Right lobe of liver (tissue), 6 donors: Measurements from ENCODE around the gene RHEB. TPM values are rescaled to one million over a fixed set of nuclear protein-coding genes. Genes with fewer than 3 reads are reported as not detected.
"Not testable (repeated sequence)": the region's sequence is repeated elsewhere in the genome, so short reads cannot be mapped to it uniquely, and the experiment has no call there.

Experiments
- ATAC-seq, 4 donors: fragments of 200-7000 bp; cut with Tn5 transposase; one replicate each; pipeline ENCODE4 v1.9.1; 2020; ENCODE audit warnings: mild to moderate bottlenecking in 4 of 4, moderate library complexity in 4 of 4
- DNase-seq, 3 donors: peaks; one replicate each; pipeline ENCODE4 v3.0.0-alpha.2; 2020
- H3K27ac ChIP-seq, 3 donors: fragments of 200-600 bp; one replicate each; pipeline ENCODE4 v1.8.0; 2022
- H3K27me3 ChIP-seq, 2 donors: fragments of 200-600 bp; one replicate each; pipeline ENCODE4 v1.8.0; 2022
- H3K36me3 ChIP-seq, 4 donors: fragments of 200-600 bp; sonication (generic) in 1 of 4; one replicate each; pipeline versions ENCODE4 v1.5.1 to v1.8.0; 2017 to 2022; ENCODE audit warnings: control low read depth in 1 of 4
- H3K4me1 ChIP-seq, 4 donors: fragments of 200-600 bp; sonication (generic) in 1 of 4; one replicate each; pipeline versions ENCODE4 v1.5.1 to v1.8.0; 2017 to 2022; ENCODE audit warnings: control low read depth in 1 of 4
- H3K4me3 ChIP-seq, 3 donors: fragments of 200-600 bp; one replicate each; pipeline ENCODE4 v1.8.0; 2022
- H3K9me3 ChIP-seq, 4 donors: fragments of 200-600 bp; sonication (generic) in 1 of 4; one replicate each; pipeline versions ENCODE4 v1.5.1 to v1.8.0; 2017 to 2022; ENCODE audit warnings: control low read depth in 1 of 4
- CTCF ChIP-seq, 4 donors: fragments of 200-600 bp in 3 of 4; fragments of 450-650 bp in 1 of 4; IDR thresholded peaks; one replicate each; pipeline versions ENCODE4 v1.5.1 to v1.8.0; 2016 to 2022; ENCODE audit warnings: antibody characterized with exemption in 4 of 4, mild to moderate bottlenecking in 2 of 4
- POLR2A ChIP-seq: fragments of 450-650 bp; IDR thresholded peaks from one replicate; pipeline ENCODE4 v1.6.1; 2017; ENCODE audit warnings: antibody characterized with exemption, mild to moderate bottlenecking
- WGBS: methylation state at CpG from one replicate; pipeline ENCODE4 v1.1.6; 2018; ENCODE audit warnings: low coverage, low lambda C conversion rate; ENCODE audit not compliant: insufficient coverage; ENCODE audit errors: missing lambda C conversion rate; 5-methylcytosine and 5-hydroxymethylcytosine counted together
- intact Hi-C, 2 donors: fragments of 100-400 bp; cut with DNase I; formaldehyde crosslinking; loops; one replicate each; pipeline versions ENCODE4 v1.11.2 to v1.14.1; 2022
- total RNA-seq, 6 experiments: library from RNA; depleted of rRNA in 2 of 6; stranded (reverse); fragments of >200 nt in 2 of 6; fragmentation: NEBNext Ultra II Directional in 3 of 6; extraction: Animal tissue kit (Norgen Biotek cat#: 25700) in 3 of 6; gene quantifications; one replicate each; pipeline versions ENCODE4 v1.1.0 to v1.2.4, GENCODE V29; 2016 to 2023
- donor health status: DM: no; HTN: yes; CAD: no.
- donor health status: DM: no; HTN: no; CAD: no.
- donor health status: DM: no; HTN: no; CAD: no.
- donor health status: DM: no; HTN: yes; CAD: no.
- donor health status: DM: no; HTN: yes; CAD: no.

RHEB gene
- total RNA-seq, 6 experiments from 2014 or later = 33.4 to 55.3 (median 49.7) TPM

- Histone ChIP-seq H3K36me3 (no peaks in the 10 kb centered on the region), H3K9me3 (no peaks in the 10 kb centered on the region), H3K4me1 (peaks cover 0 to 5% (median 0%) of the 10 kb centered on the region in 4 donors), H3K4me3 (no peak overlapping the region), H3K27me3 (no peaks in the 10 kb centered on the region), H3K27ac (no peak overlapping the region)
- intact Hi-C loops = no loop called here
- 86% methylated on average over 1 of the region's 2 CpGs for WGBS
- TF ChIP-seq POLR2A (no peak), CTCF (IDR thresholded peaks at IDR 0.05) (no peak)
- ATAC-seq = no peak
- no peak for DNase-seq
Measured at GRCh38 chr7:151524845-151525244, 5.2 kb upstream of the RHEB start.

GRCh38 chr7:151524331-151524730, 4.6 kb upstream of the RHEB start:
- Histone ChIP-seq H3K9me3 (no peaks in the 10 kb centered on the region), H3K27ac (no peak overlapping the region), H3K4me3 (no peak overlapping the region), H3K27me3 (no peaks in the 10 kb centered on the region), H3K36me3 (no peaks in the 10 kb centered on the region), H3K4me1 (peaks cover 0 to 5% (median 0%) of the 10 kb centered on the region in 4 donors)
- DNase-seq (no peak), ATAC-seq (no peak)
- intact Hi-C loops = no loop called here
- TF ChIP-seq POLR2A (no peak), CTCF (IDR thresholded peaks at IDR 0.05) (no peak)
- 76% methylated on average over 7 of the region's 8 CpGs for WGBS

DNA sequence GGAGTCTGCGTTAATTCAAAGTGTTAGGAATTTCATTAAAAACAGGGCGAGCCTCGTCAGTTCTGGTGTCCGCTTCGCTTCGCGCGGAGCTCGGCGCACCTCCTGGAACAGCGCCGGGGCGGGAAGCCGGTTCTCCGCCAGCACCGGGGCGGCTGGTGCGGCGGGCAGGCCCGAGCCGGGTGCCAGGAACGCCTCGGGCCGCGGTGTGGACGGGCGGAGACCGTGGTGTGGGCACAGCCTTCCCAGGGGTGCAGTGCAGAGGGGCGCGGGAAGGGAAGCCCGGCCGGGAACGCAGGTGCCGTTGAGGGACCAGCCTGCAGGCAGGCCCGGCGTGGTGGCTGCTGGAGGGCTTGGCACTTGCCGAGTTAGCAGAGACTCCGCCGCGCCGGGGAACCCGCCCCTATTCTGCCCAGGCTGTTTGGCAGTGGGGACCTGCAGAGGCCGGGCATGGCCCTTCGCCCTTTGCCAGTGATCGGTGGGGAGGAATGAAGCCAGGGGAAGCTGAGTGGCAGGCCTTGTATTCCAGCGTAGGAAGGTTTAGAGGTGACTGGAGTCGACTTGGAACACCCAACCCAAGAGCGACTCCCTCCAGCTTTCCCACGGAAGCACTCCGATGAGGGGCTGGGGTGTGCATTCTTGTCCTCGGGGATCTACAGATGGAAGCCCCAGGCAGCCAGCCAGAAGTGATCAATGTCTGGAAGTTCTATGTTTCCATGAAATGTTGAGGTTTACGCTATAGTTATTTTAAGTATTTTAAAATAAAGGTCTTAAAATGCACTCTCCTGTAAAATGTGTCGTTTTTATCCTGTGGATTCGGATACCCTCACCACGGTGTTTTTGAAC, 945 bp upstream of the RHEB start:
- peak overlapping the region; percentile 48 to 78 (median 54) for H3K4me3 ChIP-seq
- peak; percentile 13 to 49 (median 42) for ATAC-seq
- H3K36me3 ChIP-seq = no peaks in the 10 kb centered on the region
- H3K9me3 ChIP-seq = no peaks in the 10 kb centered on the region
- WGBS = 28% methylated on average over 17 of the region's 55 CpGs
- DNase-seq = peak; percentile 79 to 89 (median 87)
- peak overlapping the region; percentile 80 to 99 (median 97) for H3K27ac ChIP-seq
- H3K4me1 ChIP-seq = peaks cover 0 to 20% (median 8%) of the 10 kb centered on the region in 4 donors
- H3K27me3 ChIP-seq = no peaks in the 10 kb centered on the region
- intact Hi-C loops = no loop called here
- TF ChIP-seq POLR2A (no peak), CTCF (IDR thresholded peaks at IDR 0.05) (no peak)

DNA sequence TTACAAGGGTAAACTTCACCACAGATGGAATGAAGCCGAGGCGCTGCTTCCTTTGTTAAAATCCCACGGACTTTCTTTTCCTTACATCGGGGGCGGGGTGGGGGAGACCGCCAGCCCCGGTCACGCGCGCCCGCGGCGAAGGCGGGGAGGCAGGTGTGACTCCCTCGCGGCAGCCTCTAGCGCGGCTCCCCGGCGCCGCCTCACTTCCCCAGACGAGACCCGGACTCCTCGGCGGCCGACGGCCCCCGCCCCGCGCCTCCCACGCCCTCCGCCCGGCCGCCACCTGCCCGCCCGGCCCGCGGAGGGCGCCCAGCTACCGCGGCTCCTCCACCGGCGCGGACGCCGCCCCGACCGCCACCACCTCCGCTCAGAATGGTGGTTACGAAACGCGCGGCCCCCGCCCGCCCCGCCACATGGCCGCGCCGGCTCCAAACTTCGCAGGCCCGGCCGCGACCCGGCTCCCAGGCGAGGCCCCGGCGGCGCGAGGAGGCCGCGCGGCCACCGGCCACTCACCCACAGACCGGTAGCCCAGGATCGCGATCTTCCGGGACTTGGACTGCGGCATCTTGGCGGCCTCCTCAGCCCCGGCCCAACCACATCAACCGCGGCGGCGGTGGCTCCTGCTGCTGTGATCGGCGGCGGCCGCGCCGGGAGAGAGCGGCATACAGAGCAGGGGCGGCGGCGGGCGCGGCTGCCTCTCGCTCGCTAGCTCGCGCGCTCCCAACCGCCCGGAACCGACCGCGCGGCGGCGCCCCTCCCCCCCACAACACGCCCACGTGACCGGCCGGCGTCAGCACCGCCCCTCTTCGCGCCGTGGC, 539 bp downstream of the RHEB start:
- peak; percentile 70 to 80 (median 78) for ATAC-seq
- H3K9me3 ChIP-seq, intact Hi-C loops, H3K27me3 ChIP-seq, H3K36me3 ChIP-seq: not testable (repeated sequence)
- Histone ChIP-seq H3K4me3 (peak overlapping the region; percentile 57 to 78 (median 73)), H3K27ac (peak overlapping the region; percentile 97 to 99 (median 99)), H3K4me1 (peaks cover 0 to 20% (median 8%) of the 10 kb centered on the region in 4 donors)
- TF ChIP-seq POLR2A = peak; percentile 87
- peak in 1 of 4 donors; percentile 34 for TF ChIP-seq CTCF (IDR thresholded peaks at IDR 0.05)
- peak; percentile 69 to 77 (median 71) for DNase-seq
- WGBS = 1% methylated on average over 10 of the region's 118 CpGs
